22Rv1 (cell line): Measurements from ENCODE around the gene CCS.

Experiments used
- CTCF ChIP-seq: fragments of 450-650 bp; IDR thresholded peaks from 2 replicates; pipeline ENCODE4 v1.5.1; 2017; ENCODE audit warnings: mild to moderate bottlenecking
- ZFX ChIP-seq: fragments of 450-650 bp; IDR thresholded peaks from 2 replicates; pipeline ENCODE4 v1.6.1; 2017; ENCODE audit warnings: antibody characterized with exemption, borderline replicate concordance

DNA sequence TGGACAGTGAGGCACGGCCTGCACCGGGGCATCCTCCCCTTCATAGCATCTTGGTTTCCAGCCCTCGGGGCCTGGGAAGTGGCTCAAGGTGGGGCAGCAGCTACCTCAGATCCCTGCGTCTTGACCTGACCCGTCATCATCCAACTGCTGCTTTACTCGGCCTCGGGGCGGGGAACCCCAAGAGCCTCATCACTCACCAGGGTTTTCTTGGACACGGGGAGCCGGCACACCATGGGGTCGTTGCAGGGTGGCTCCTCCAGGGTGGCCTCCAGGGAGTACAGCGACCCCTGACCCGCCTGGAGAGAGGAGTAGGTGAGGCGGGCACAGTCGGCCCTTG, 25.2 kb upstream of the CCS start:
- TF ChIP-seq CTCF (no peak), ZFX (no peak)
